ENCODE measurements around the gene SUN1. TPM values are rescaled to one million over a fixed set of nuclear protein-coding genes. Genes with fewer than 3 reads are reported as not detected.

Gene SUN1
- total RNA-seq, 1 experiment from 2014 or later = 181 TPM

GRCh38 chr7:889391-889790 is 57.1 kb downstream of the SUN1 start:
- Histone ChIP-seq H3K9me2 (ENCODE audit: insufficient read depth) (no peaks in the 10 kb centered on the region), H3K4me1 (ENCODE audit: control insufficient read depth in 1 of 2, insufficient read depth in 2 of 2, low read length in 2 of 2) (no peaks in the 10 kb centered on the region), H3K79me2 (ENCODE audit: insufficient read depth, low read length) (peaks cover 52% of the 10 kb centered on the region), H3K9me3 (ENCODE audit: control insufficient read depth in 1 of 2, insufficient read depth in 1 of 2, low read depth in 1 of 2, low read length in 2 of 2) (no peaks in the 10 kb centered on the region), H3K4me2 (ENCODE audit: low read length) (no peak overlapping the region), H3K9ac (ENCODE audit: low read length) (no peak overlapping the region), H4K20me1 (ENCODE audit: insufficient read depth) (no peaks in the 10 kb centered on the region), H3K4me3 (replicated peaks in 1 of 2; ENCODE audit: low read depth in 1 of 2, low read length in 2 of 2) (no peak overlapping the region), H3K27ac (ENCODE audit: low read depth, low read length) (no peak overlapping the region), H2AFZ (ENCODE audit: low read depth, low read length, poor library complexity, severe bottlenecking) (no peak overlapping the region), H3K36me3 (ENCODE audit: control insufficient read depth in 1 of 2, insufficient read depth in 2 of 2, low read length in 2 of 2) (peaks cover 4 to 19% of the 10 kb centered on the region in 2 experiments; a peak in 3 of 4 replicates), H3K27me3 (ENCODE audit: insufficient read depth, low read length) (no peaks in the 10 kb centered on the region)
- ChIA-PET RAD21 (ENCODE audit: low non-redundant PET in 1 of 2, low total read pairs in 2 of 2, uncharacterized antibody in 2 of 2, unreplicated experiment in 2 of 2) (no interaction called here), POLR2A (no interaction called here), CTCF (no interaction called here)
- ATAC-seq (no peak), DNase-seq (ENCODE audit: low read depth, low spot score) (no peak)
- no TSS peak for BruUV-seq (replicated peaks)
- TF ChIP-seq, protein P1, sequence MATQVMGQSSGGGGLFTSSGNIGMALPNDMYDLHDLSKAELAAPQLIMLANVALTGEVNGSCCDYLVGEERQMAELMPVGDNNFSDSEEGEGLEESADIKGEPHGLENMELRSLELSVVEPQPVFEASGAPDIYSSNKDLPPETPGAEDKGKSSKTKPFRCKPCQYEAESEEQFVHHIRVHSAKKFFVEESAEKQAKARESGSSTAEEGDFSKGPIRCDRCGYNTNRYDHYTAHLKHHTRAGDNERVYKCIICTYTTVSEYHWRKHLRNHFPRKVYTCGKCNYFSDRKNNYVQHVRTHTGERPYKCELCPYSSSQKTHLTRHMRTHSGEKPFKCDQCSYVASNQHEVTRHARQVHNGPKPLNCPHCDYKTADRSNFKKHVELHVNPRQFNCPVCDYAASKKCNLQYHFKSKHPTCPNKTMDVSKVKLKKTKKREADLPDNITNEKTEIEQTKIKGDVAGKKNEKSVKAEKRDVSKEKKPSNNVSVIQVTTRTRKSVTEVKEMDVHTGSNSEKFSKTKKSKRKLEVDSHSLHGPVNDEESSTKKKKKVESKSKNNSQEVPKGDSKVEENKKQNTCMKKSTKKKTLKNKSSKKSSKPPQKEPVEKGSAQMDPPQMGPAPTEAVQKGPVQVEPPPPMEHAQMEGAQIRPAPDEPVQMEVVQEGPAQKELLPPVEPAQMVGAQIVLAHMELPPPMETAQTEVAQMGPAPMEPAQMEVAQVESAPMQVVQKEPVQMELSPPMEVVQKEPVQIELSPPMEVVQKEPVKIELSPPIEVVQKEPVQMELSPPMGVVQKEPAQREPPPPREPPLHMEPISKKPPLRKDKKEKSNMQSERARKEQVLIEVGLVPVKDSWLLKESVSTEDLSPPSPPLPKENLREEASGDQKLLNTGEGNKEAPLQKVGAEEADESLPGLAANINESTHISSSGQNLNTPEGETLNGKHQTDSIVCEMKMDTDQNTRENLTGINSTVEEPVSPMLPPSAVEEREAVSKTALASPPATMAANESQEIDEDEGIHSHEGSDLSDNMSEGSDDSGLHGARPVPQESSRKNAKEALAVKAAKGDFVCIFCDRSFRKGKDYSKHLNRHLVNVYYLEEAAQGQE (IDR thresholded peaks at IDR 0.05; ENCODE audit: low read depth) = no peak
- TF ChIP-seq, protein P2, sequence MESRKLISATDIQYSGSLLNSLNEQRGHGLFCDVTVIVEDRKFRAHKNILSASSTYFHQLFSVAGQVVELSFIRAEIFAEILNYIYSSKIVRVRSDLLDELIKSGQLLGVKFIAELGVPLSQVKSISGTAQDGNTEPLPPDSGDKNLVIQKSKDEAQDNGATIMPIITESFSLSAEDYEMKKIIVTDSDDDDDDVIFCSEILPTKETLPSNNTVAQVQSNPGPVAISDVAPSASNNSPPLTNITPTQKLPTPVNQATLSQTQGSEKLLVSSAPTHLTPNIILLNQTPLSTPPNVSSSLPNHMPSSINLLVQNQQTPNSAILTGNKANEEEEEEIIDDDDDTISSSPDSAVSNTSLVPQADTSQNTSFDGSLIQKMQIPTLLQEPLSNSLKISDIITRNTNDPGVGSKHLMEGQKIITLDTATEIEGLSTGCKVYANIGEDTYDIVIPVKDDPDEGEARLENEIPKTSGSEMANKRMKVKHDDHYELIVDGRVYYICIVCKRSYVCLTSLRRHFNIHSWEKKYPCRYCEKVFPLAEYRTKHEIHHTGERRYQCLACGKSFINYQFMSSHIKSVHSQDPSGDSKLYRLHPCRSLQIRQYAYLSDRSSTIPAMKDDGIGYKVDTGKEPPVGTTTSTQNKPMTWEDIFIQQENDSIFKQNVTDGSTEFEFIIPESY (IDR thresholded peaks at IDR 0.05; ENCODE audit: extremely low read depth, insufficient replicate concordance, low read length) = no peak
- TF ChIP-seq SIN3A (IDR thresholded peaks at IDR 0.05; ENCODE audit: low read depth) (no peak), JUND (IDR thresholded peaks at IDR 0.05) (no peak), EGR1 (IDR thresholded peaks at IDR 0.05; ENCODE audit: low read depth) (no peak), ELF1 (IDR thresholded peaks at IDR 0.05; ENCODE audit: borderline replicate concordance, low read depth) (no peak), SP1 (IDR thresholded peaks at IDR 0.05; ENCODE audit: low read depth) (no peak), EZH2 (IDR thresholded peaks at IDR 0.05) (no peak)
- intact Hi-C loops (cut with micrococcal nuclease) = no loop called here
